SK-N-SH treated with all-trans-retinoic acid at 6 μM for 48 hours (cell line): ENCODE measurements around the gene SFRP2.

ENCODE experiments used
- ARNTL ChIP-seq: fragments of 450-650 bp; formaldehyde crosslinking; IDR thresholded peaks from 2 replicates; pipeline ENCODE4 v1.5.0; 2020; ENCODE audit warnings: low read depth, mild to moderate bottlenecking, moderate library complexity, borderline replicate concordance
- BACH2 ChIP-seq: fragments of 250-450 bp; sonication (Bioruptor Pico); IDR thresholded peaks from 2 replicates; pipeline ENCODE4 v1.9.0; 2021; ENCODE audit warnings: mild to moderate bottlenecking, borderline replicate concordance
- CSDC2 ChIP-seq: fragments of 250-450 bp; sonication (Bioruptor Pico); IDR thresholded peaks from 2 replicates; pipeline ENCODE4 v1.5.0; 2020; ENCODE audit warnings: mild to moderate bottlenecking, moderate library complexity
- ESRRG ChIP-seq: fragments of 250-450 bp; sonication (Bioruptor Pico); IDR thresholded peaks from 2 replicates; pipeline ENCODE4 v1.6.1; 2021; ENCODE audit warnings: mild to moderate bottlenecking
- PATZ1 ChIP-seq: fragments of 250-450 bp; sonication (Bioruptor Pico); IDR thresholded peaks from 2 replicates; pipeline ENCODE4 v1.8.0; 2020; ENCODE audit warnings: mild to moderate bottlenecking, moderate library complexity, borderline replicate concordance
- POU6F1 ChIP-seq: fragments of 250-450 bp; sonication (Bioruptor Pico); IDR thresholded peaks from 2 replicates; pipeline ENCODE4 v1.8.0; 2021; ENCODE audit warnings: low read depth, mild to moderate bottlenecking, moderate library complexity, borderline replicate concordance
- PPARA ChIP-seq: fragments of 250-450 bp; sonication (Bioruptor Pico); IDR thresholded peaks from 2 replicates; pipeline ENCODE4 v1.5.0; 2020; ENCODE audit warnings: mild to moderate bottlenecking, borderline replicate concordance
- TCF4 ChIP-seq: fragments of 250-450 bp; sonication (Bioruptor Pico); IDR thresholded peaks from 2 replicates; pipeline ENCODE4 v1.8.0; 2021; ENCODE audit warnings: mild to moderate bottlenecking, moderate library complexity, borderline replicate concordance
- TSHZ2 ChIP-seq: fragments of 250-450 bp; sonication (Bioruptor Pico); IDR thresholded peaks from 2 replicates; pipeline ENCODE4 v1.5.0; 2020; ENCODE audit warnings: mild to moderate bottlenecking, moderate library complexity
- ZC3H10 ChIP-seq: fragments of 250-450 bp; sonication (Bioruptor Pico); IDR thresholded peaks from 2 replicates; pipeline ENCODE4 v1.5.1; 2021; ENCODE audit warnings: mild to moderate bottlenecking, moderate library complexity
- ZFP30 ChIP-seq: fragments of 450-650 bp; formaldehyde crosslinking; IDR thresholded peaks from 2 replicates; pipeline ENCODE4 v1.5.0; 2022; ENCODE audit warnings: mild to moderate bottlenecking, moderate library complexity

GRCh38 chr4:153798901-153799693, 10.2 kb upstream of the SFRP2 start:
- TF ChIP-seq TSHZ2 (CRISPR knock-in tag): no peak
- no peak for TF ChIP-seq ZC3H10 (CRISPR knock-in tag)
- TF ChIP-seq ARNTL (CRISPR knock-in tag): no peak
- TF ChIP-seq TCF4: no peak
- TF ChIP-seq PATZ1 (CRISPR knock-in tag): no peak
- no peak for TF ChIP-seq POU6F1 (CRISPR knock-in tag)
- no peak for TF ChIP-seq CSDC2 (CRISPR knock-in tag)
- TF ChIP-seq ESRRG: no peak
- TF ChIP-seq ZFP30 (CRISPR knock-in tag): no peak
- TF ChIP-seq BACH2 (CRISPR knock-in tag): no peak
- no peak for TF ChIP-seq PPARA (CRISPR knock-in tag)
